RWPE1 (cell line): Measurements from ENCODE around the gene SPINK4.

Source experiments
- CTCF ChIA-PET: fragments of 350-600 bp; sonication (Branson Sonifier 250); formaldehyde crosslinking; extraction: SDS; loops from one replicate; lab custom pipeline; 2021; lab: Yijun Ruan, JAX
- POLR2A ChIA-PET: fragments of 400-600 bp; formaldehyde crosslinking; extraction: SDS; loops from one replicate; lab custom pipeline; 2020; ENCODE audit warnings: antibody characterized with exemption; ENCODE audit not compliant: low non-redundant PET; lab: Yijun Ruan, JAX
- DNase-seq: peaks from one replicate; pipeline ENCODE4 v3.0.0; 2012; ENCODE audit warnings: low spot score
- H3K27ac ChIP-seq: fragments of 450-650 bp; 2 replicates; pipeline ENCODE4 v1.5.1; 2017
- CTCF ChIP-seq: fragments of 450-650 bp; conservative IDR thresholded peaks from 2 replicates; pipeline ENCODE4 v1.5.1; 2017; ENCODE audit warnings: low read depth, mild to moderate bottlenecking

SPINK4 gene

GRCh38 chr9:33233626-33234342 lies 6.2 kb upstream of the SPINK4 start:
- POLR2A ChIA-PET = interaction anchor here (0.9 kb wide), 1 partner anchor 56 kb away, joined by 3 read pairs; the partner anchor contains the start of gene NFX1
- H3K27ac ChIP-seq = peak overlapping the region; percentile 92
- CTCF ChIA-PET = interaction anchor here (0.5 to 1.2 kb wide), 4 partner anchors 14 to 205 kb away, joined by 3 read pairs; no protein-coding TSS in a partner anchor
- DNase-seq = peak; percentile 98
- TF ChIP-seq CTCF = no peak

- TF ChIP-seq CTCF = no peak
- CTCF ChIA-PET = interaction anchor here (0.5 kb wide), 1 partner anchor 38 kb away, joined by 3 read pairs; no protein-coding TSS in a partner anchor
- H3K27ac ChIP-seq = peak overlapping the region; percentile 92
- no peak for DNase-seq
- POLR2A ChIA-PET = interaction anchor here (0.9 kb wide), 1 partner anchor 55 kb away, joined by 3 read pairs; the partner anchor contains the start of gene NFX1
These were observed 5.2 kb upstream of the SPINK4 start for GRCh38 chr9:33234511-33235467.

GRCh38 chr9:33236571-33236970 lies 3.4 kb upstream of the SPINK4 start:
- DNase-seq = no peak
- POLR2A ChIA-PET = no interaction called here
- CTCF ChIA-PET = no interaction called here
- no peak for TF ChIP-seq CTCF
- H3K27ac ChIP-seq = peak overlapping the region; percentile 92; the same call in 1 of the 2 replicates

GRCh38 chr9:33241298-33241697 lies 1.3 kb downstream of the SPINK4 start:
- DNase-seq = no peak
- H3K27ac ChIP-seq = peak overlapping the region; percentile 13; the same call in 1 of the 2 replicates
- TF ChIP-seq CTCF = no peak
- CTCF ChIA-PET = no interaction called here
- POLR2A ChIA-PET = no interaction called here

GRCh38 chr9:33242609-33243134 lies 2.7 kb downstream of the SPINK4 start:
- TF ChIP-seq CTCF = no peak
- no peak overlapping the region for H3K27ac ChIP-seq
- POLR2A ChIA-PET = no interaction called here
- CTCF ChIA-PET = interaction anchor here (0.7 kb wide), 1 partner anchor 17 kb away, joined by 4 read pairs; no protein-coding TSS in a partner anchor
- DNase-seq = no peak

GRCh38 chr9:33244137-33244784 lies 4.3 kb downstream of the SPINK4 start:
- no peak overlapping the region for H3K27ac ChIP-seq
- CTCF ChIA-PET = no interaction called here
- DNase-seq = no peak
- POLR2A ChIA-PET = no interaction called here
- no peak for TF ChIP-seq CTCF
